ENCODE data around the gene FAM131A.

FAM131A gene, protein sequence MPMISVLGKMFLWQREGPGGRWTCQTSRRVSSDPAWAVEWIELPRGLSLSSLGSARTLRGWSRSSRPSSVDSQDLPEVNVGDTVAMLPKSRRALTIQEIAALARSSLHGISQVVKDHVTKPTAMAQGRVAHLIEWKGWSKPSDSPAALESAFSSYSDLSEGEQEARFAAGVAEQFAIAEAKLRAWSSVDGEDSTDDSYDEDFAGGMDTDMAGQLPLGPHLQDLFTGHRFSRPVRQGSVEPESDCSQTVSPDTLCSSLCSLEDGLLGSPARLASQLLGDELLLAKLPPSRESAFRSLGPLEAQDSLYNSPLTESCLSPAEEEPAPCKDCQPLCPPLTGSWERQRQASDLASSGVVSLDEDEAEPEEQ

DNA sequence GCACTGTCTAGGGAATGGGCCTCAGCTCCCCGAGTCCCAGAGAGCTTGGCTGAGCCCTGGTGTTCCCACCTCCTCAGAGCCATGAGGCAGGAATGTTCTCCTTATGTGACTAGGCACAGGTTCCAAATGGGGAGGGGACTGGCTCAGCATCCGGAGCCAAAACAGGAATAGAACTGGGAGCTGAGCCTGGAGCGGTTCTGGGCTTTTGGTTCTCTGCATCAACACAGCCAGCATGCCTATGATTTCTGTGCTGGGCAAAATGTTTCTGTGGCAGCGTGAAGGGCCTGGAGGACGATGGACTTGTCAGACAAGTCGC lies at the start of gene FAM131A:
Gene FAM131A (plus strand): TSS at position 202 of the 316 bp plus-strand sequence. CDS start 31 bp downstream, at position 233.
- no peak for DNase-seq (ENCODE audit: low spot score)

GRCh38 chr3:184289426-184289938 lies 47.9 kb upstream of the FAM131A start:
- peak; percentile 64 for DNase-seq (ENCODE audit: low spot score)

DNA sequence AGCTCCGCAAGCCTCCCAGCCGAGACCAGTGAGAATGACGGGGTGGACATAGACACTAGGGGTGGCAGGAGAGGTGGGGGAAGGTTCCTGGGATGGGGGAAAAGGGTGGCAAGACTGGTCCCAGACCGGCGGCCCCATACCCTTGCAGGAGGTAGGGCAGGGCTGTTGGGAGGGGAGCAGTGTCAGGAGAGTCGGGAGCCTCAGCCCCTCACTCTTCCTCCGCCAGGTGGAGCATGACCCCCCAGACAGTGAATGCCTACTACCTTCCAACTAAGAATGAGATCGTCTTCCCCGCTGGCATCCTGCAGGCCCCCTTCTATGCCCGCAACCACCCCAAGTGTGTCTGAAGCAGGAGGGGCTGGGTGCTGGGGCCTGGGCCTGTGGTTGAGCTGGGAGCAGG lies 47.1 kb upstream of the FAM131A start:
- DNase-seq (ENCODE audit: low spot score), result no peak

- DNase-seq (ENCODE audit: low spot score), result no peak
These were observed 46.2 kb upstream of the FAM131A start for GRCh38 chr3:184291044-184291737.

DNA sequence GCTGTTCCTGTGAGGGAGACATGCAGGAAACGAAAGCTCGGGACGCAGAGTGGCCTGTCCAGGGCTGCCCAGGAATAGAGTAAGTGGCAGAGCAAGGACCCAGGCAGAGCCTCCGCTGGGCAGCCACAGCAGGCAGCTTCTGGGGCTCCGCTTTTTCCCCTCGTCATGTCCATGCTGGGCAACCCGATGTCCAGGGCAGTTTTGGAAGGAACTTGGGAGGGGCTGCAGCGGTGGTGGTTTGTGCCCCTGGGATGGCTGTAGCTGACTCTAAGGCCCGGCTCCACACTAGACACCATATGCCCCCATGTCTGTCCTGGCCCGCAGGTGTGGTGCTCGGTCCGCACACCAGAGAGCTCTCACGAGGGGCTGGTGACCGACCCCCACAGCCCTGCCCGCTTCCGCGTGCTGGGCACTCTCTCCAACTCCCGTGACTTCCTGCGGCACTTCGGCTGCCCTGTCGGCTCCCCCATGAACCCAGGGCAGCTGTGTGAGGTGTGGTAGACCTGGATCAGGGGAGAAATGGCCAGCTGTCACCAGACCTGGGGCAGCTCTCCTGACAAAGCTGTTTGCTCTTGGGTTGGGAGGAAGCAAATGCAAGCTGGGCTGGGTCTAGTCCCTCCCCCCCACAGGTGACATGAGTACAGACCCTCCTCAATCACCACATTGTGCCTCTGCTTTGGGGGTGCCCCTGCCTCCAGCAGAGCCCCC lies 45.5 kb upstream of the FAM131A start:
- no peak for DNase-seq (ENCODE audit: low spot score)

DNA sequence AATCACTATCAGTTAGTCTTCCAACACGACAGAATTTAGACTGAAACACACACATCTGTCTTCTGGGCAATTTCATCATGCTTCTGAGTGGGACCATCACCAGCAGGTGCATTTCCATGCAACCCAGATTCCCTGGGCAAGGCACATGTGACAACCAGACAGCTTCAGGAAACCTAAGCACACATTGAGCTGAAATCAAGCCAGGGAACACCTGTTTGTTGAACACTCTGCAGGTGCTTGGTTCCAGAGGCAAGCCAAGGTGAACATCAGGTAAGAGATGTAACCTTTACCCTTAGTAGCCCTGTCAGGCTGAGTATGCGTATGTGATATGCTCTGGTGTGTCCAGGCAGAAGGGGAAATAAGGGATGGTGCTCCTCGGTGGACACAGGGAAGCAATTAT lies 41.6 kb upstream of the FAM131A start:
- DNase-seq (ENCODE audit: low spot score), result no peak

DNA sequence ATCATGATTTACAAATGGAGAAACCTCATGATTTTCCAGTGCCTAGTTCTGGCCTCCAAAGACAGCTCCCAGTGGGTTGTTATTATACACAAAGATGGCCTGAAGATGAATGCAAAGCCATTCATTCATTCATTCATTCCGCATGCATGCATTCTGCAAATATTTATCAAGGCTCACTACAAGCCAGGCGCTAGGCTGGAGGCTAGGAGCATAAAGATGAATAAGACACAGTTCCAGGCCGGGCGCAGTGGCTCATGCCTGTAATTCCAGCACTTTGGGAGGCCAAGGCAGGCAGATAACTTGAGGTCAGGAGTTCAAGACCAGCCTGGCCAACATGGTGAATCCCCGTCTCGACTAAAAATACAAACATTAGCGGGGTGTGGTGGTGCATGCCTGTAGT lies 40.8 kb upstream of the FAM131A start:
- no peak for DNase-seq (ENCODE audit: low spot score)

DNA sequence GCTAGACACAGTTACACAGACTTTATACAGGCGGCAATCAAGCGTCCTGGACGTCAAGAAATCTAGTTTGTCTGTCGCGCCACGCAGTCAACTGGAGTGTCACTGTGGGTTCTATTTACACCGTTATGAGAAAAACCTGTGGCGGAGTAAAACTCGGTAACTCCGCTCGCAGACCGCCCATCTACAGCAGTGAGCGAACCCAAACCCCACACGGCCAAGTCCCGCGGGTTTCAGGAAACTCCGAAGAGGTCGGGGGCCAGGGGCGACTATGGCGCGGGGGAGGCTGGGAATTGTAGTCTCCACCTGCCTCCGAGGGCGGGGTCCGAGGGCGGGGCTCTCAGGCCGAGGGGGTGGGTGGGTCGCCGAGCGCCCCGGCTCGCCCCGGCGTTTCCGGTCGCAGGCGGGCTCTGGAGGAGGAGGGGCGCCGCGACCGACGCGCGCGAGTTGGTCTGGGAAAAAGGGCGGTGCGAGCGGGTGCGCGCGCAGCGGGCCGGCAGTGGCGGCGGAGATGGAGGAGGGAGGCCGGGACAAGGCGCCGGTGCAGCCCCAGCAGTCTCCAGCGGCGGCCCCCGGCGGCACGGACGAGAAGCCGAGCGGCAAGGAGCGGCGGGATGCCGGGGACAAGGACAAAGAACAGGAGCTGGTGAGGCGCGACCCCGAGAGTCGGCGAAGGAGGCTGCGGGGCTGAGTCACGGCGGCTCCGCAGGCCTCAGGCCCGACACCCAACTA lies 38.5 kb upstream of the FAM131A start, which contains the start of gene PSMD2:
Gene PSMD2 (plus strand): TSS at position 483 of the 729 bp plus-strand sequence. CDS start 26 bp downstream, at position 509.
- DNase-seq (ENCODE audit: low spot score), result peak; percentile 98

- DNase-seq (ENCODE audit: low spot score), result no peak
These were observed 37.7 kb upstream of the FAM131A start for GRCh38 chr3:184299488-184300377.

- DNase-seq (ENCODE audit: low spot score), result no peak
These were observed 37.1 kb upstream of the FAM131A start for GRCh38 chr3:184300378-184300720.

DNA sequence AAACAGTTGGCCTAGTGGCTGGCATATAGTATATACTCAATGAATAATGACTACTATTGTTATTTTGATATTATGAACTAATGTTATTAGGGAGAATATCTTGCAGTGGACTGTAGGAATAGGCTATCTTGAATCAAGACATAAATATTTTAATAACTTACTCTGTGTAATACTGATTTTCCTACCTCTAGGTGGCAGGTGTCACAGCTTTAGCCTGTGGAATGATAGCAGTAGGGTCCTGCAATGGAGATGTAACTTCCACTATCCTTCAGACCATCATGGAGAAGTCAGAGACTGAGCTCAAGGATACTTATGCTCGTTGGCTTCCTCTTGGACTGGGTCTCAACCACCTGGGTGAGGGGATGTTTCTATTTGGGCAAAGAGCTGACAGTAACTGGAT lies 31.8 kb upstream of the FAM131A start:
- no peak for DNase-seq (ENCODE audit: low spot score)

- DNase-seq (ENCODE audit: low spot score), result no peak
These were observed 30.9 kb upstream of the FAM131A start for GRCh38 chr3:184306341-184306972.

GRCh38 chr3:184307915-184308314 lies 29.5 kb upstream of the FAM131A start:
- no peak for DNase-seq (ENCODE audit: low spot score)

- DNase-seq (ENCODE audit: low spot score), result no peak
These were observed 28.7 kb upstream of the FAM131A start for GRCh38 chr3:184308744-184309143.

DNA sequence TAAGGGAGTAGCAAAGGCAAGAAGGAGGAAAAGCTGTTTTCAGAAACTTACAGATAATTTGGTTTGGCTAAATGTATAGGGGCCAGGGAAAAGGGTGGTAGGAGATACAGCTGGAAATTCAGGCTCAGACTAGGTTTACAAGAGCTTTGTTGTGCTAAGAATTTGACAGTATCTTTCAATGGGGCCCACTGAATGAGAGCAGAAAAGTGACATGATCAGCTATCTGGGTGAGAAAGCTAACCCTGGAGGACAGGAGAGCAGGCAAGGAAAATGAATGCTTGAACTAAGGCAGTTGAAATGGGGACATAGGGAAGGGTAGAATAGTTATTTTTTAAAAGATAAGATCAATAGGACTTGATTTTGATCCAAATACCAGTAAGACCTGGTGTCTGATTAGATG lies 25.8 kb upstream of the FAM131A start:
- no peak for DNase-seq (ENCODE audit: low spot score)

DNA sequence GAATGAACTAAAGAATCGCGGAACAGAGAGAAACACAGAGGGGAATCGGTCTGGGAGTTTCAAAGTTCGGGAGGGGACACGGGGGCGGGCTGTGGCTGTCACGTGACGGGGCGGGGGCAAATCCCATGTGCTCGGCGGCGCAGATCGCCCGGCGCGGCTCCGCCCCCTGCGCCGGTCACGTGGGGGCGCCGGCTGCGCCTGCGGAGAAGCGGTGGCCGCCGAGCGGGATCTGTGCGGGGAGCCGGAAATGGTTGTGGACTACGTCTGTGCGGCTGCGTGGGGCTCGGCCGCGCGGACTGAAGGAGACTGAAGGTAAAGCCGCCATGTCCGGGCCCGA lies 23.1 kb upstream of the FAM131A start, which contains the start of gene EIF4G1:
Gene EIF4G1 (plus strand): TSS at position 244 of the 337 bp plus-strand sequence. CDS start 1,191 bp downstream, outside the sequence.
- peak; percentile 96 for DNase-seq (ENCODE audit: low spot score)

GRCh38 chr3:184314700-184315542 lies 22.5 kb upstream of the FAM131A start:
- peak; percentile 59 for DNase-seq (ENCODE audit: low spot score)

DNA sequence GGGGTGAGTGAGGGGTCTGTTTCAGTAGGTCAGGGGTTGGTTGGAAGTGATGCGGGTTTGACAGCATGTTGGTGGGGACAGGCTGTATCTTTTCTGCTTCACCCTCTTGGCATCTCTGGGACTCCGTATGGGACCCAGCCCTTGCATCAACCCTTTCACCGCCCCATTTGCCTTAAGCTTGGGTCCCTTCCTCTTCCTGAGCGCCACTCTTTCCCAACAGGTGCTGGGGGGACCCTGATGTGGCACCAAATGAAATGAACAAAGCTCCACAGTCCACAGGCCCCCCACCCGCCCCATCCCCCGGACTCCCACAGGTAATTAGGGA lies 21.9 kb upstream of the FAM131A start:
- no peak for DNase-seq (ENCODE audit: low spot score)

DNA sequence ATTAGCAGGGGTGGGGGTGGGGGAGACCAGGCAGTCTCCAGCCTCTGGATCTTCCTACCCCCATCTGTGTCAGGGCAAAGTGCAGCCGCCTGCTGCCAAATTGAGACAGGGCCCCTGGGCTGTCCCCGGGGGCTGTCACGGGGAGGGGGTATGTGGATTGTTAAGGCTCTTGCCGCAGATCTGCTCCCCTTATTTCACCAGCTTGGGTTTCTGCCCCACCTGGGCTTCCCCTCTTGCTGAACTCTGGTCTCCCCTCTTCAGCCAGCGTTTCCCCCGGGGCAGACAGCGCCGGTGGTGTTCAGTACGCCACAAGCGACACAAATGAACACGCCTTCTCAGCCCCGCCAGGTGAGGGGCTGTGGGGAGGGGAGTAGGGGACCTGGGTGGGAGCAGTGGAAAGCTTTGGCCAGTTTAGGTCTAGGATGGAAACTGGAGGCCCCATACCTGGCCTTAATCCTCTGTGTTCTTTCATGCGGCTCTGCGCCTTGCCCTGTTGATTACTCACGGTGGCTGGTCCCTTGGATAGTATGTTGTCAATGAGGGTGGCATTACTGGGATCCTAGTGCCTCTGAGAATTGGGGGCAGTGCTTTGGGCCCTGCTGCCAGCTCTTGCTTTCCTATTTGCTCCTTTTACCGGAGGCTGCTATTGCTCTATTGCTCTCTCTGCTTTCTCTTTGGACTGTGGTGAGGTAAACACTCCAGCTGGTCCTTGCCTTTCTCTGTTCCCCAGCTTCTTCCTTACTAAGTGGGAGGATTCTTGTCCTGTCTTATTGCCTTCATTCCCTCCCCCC lies 21.3 kb upstream of the FAM131A start:
- DNase-seq (ENCODE audit: low spot score), result peak; percentile 33
